Peyer's patch (tissue), 4 donors: Measurements from ENCODE around the gene SRSF7. TPM values are rescaled to one million over a fixed set of nuclear protein-coding genes. Genes with fewer than 3 reads are reported as not detected.
"Not testable (repeated sequence)": the region's sequence is repeated elsewhere in the genome, so short reads cannot be mapped to it uniquely, and the experiment has no call there.

Experiments used
- DNase-seq, 3 donors: peaks; one replicate each; pipeline ENCODE4 v3.0.0-alpha.2; 2017 to 2019
- H3K27ac ChIP-seq, 4 donors: fragments of 200-600 bp; sonication (generic); one replicate each; pipeline ENCODE4 v1.5.1; 2016 to 2019
- H3K27me3 ChIP-seq, 2 donors: fragments of 200-600 bp; sonication (generic); one replicate each; pipeline ENCODE4 v1.5.1; 2019
- H3K36me3 ChIP-seq, 3 donors: fragments of 200-600 bp; sonication (generic); one replicate each; pipeline ENCODE4 v1.5.1; 2016 to 2019
- H3K4me1 ChIP-seq, 4 donors: fragments of 200-600 bp; sonication (generic); one replicate each; pipeline ENCODE4 v1.5.1; 2016 to 2019
- H3K4me3 ChIP-seq, 4 donors: fragments of 200-600 bp; sonication (generic); 1 replicate in 3 of 4; 2 replicates in 1 of 4; pipeline ENCODE4 v1.5.1; 2016 to 2019; ENCODE audit warnings: mild to moderate bottlenecking in 1 of 4
- H3K9me3 ChIP-seq, 4 donors: fragments of 200-600 bp; sonication (generic); one replicate each; pipeline ENCODE4 v1.5.1; 2016 to 2019; ENCODE audit warnings: mild to moderate bottlenecking in 1 of 4
- CTCF ChIP-seq, 6 experiments: fragments of 450-650 bp in 4 of 6; fragments of 200-600 bp in 2 of 6; sonication (generic) in 1 of 6; IDR thresholded peaks; one replicate each; pipeline ENCODE4 v1.5.1; 2017 to 2019; ENCODE audit warnings: antibody characterized with exemption in 6 of 6, mild to moderate bottlenecking in 3 of 6, moderate library complexity in 1 of 6
- POLR2A ChIP-seq, 2 donors: fragments of 450-650 bp; IDR thresholded peaks; one replicate each; pipeline ENCODE4 v1.5.1; 2017; ENCODE audit warnings: antibody characterized with exemption in 2 of 2, mild to moderate bottlenecking in 2 of 2, moderate library complexity in 2 of 2
- total RNA-seq, 4 donors: library from RNA; depleted of rRNA; stranded (reverse); fragments of >200 nt; gene quantifications; one replicate each; pipeline ENCODE4 v1.1.0, GENCODE V29; 2016

Gene SRSF7
- total RNA-seq, 4 donors from 2014 or later, result 93.3 to 295 (median 139) TPM

- Histone ChIP-seq H3K4me3 (no peak overlapping the region), H3K4me1 (no peaks in the 10 kb centered on the region), H3K9me3 (no peaks in the 10 kb centered on the region), H3K36me3 (no peaks in the 10 kb centered on the region), H3K27ac (no peak overlapping the region), H3K27me3 (no peaks in the 10 kb centered on the region)
- TF ChIP-seq CTCF (IDR thresholded peaks at IDR 0.05), result no peak
- no peak for TF ChIP-seq POLR2A (IDR thresholded peaks at IDR 0.05)
- DNase-seq, result peak in 1 of 3 donors; percentile 25
Measured at GRCh38 chr2:38719706-38720105, 31.5 kb downstream of the SRSF7 start.

GRCh38 chr2:38718601-38719000, 32.6 kb downstream of the SRSF7 start:
- Histone ChIP-seq H3K4me1 (peaks cover 0 to 8% (median 0%) of the 10 kb centered on the region in 4 donors), H3K27me3 (no peaks in the 10 kb centered on the region), H3K36me3 (no peaks in the 10 kb centered on the region), H3K27ac (no peak overlapping the region), H3K4me3 (no peak overlapping the region), H3K9me3 (no peaks in the 10 kb centered on the region)
- TF ChIP-seq CTCF (IDR thresholded peaks at IDR 0.05), result no peak
- no peak for TF ChIP-seq POLR2A (IDR thresholded peaks at IDR 0.05)
- no peak for DNase-seq

GRCh38 chr2:38716185-38716584, 35.0 kb downstream of the SRSF7 start:
- H3K9me3 ChIP-seq, result no peaks in the 10 kb centered on the region
- H3K36me3 ChIP-seq, result peaks cover 0 to 2% (median 0%) of the 10 kb centered on the region in 3 donors
- no peaks in the 10 kb centered on the region for H3K27me3 ChIP-seq
- peak overlapping the region in 1 of 4 donors; percentile 13 for H3K27ac ChIP-seq
- H3K4me3 ChIP-seq, result no peak overlapping the region
- TF ChIP-seq CTCF (IDR thresholded peaks at IDR 0.05) (no peak), POLR2A (IDR thresholded peaks at IDR 0.05) (no peak)
- peaks cover 0 to 8% (median 0%) of the 10 kb centered on the region in 4 donors for H3K4me1 ChIP-seq
- DNase-seq, result no peak

GRCh38 chr2:38714941-38715340, 36.2 kb downstream of the SRSF7 start:
- DNase-seq, H3K27ac ChIP-seq: not testable (repeated sequence)

GRCh38 chr2:38713338-38713737, 37.8 kb downstream of the SRSF7 start:
- DNase-seq, result no peak
- peaks cover 0 to 5% (median 0%) of the 10 kb centered on the region in 3 donors for H3K36me3 ChIP-seq
- TF ChIP-seq CTCF (IDR thresholded peaks at IDR 0.05) (no peak), POLR2A (IDR thresholded peaks at IDR 0.05) (no peak)
- peaks cover 0 to 8% (median 0%) of the 10 kb centered on the region in 4 donors for H3K4me1 ChIP-seq
- no peaks in the 10 kb centered on the region for H3K9me3 ChIP-seq
- no peak overlapping the region for H3K4me3 ChIP-seq
- no peak overlapping the region for H3K27ac ChIP-seq
- H3K27me3 ChIP-seq, result no peaks in the 10 kb centered on the region

More at GRCh38 chr2:38714941-38715340, 36.2 kb downstream of the SRSF7 start:
- H3K9me3 ChIP-seq, H3K27me3 ChIP-seq, H3K36me3 ChIP-seq, H3K4me1 ChIP-seq, H3K4me3 ChIP-seq: not testable (repeated sequence)

GRCh38 chr2:38712871-38713270, 38.3 kb downstream of the SRSF7 start:
- TF ChIP-seq CTCF (IDR thresholded peaks at IDR 0.05) (no peak), POLR2A (IDR thresholded peaks at IDR 0.05) (no peak)
- H3K27ac ChIP-seq, result no peak overlapping the region
- peaks cover 0 to 5% (median 0%) of the 10 kb centered on the region in 3 donors for H3K36me3 ChIP-seq
- H3K9me3 ChIP-seq, result no peaks in the 10 kb centered on the region
- no peak for DNase-seq
- H3K4me1 ChIP-seq, result peaks cover 0 to 8% (median 0%) of the 10 kb centered on the region in 4 donors
- no peaks in the 10 kb centered on the region for H3K27me3 ChIP-seq
- H3K4me3 ChIP-seq, result no peak overlapping the region
